Prostate gland (tissue), 2 donors: ENCODE measurements around the gene PAX8.

Experiments
- CTCF ChIP-seq, 4 experiments: fragments of 200-600 bp in 2 of 4; fragments of 450-650 bp in 2 of 4; sonication (generic) in 2 of 4; IDR thresholded peaks; 1 replicate in 3 of 4; 2 replicates in 1 of 4; pipeline ENCODE4 v1.5.1; 2016 to 2019; ENCODE audit warnings: antibody characterized with exemption in 4 of 4, mild to moderate bottlenecking in 2 of 4, moderate library complexity in 2 of 4
- POLR2A ChIP-seq: fragments of 450-650 bp; IDR thresholded peaks from one replicate; pipeline ENCODE4 v1.6.1; 2016; ENCODE audit warnings: antibody characterized with exemption, mild to moderate bottlenecking

- TF ChIP-seq CTCF (IDR thresholded peaks at IDR 0.05) (no peak), POLR2A (no peak)
These were observed 103.6 kb downstream of the PAX8 start for GRCh38 chr2:113175042-113175628.
